Mucosa of stomach (tissue), 1 donor: ENCODE results near the gene SLC39A12.

Experiments
- H3K27me3 ChIP-seq: one replicate; pipeline ENCODE4 v1.7.0; 2013; ENCODE audit warnings: mild to moderate bottlenecking, low read length; ENCODE audit not compliant: control insufficient read depth, insufficient read depth
- H3K36me3 ChIP-seq: one replicate; pipeline ENCODE4 v1.7.0; 2013; ENCODE audit warnings: low read length; ENCODE audit not compliant: control insufficient read depth, insufficient read depth
- H3K4me1 ChIP-seq: one replicate; pipeline ENCODE4 v1.7.0; 2013; ENCODE audit warnings: mild to moderate bottlenecking, low read length; ENCODE audit not compliant: control insufficient read depth, insufficient read depth
- H3K4me3 ChIP-seq: one replicate; pipeline ENCODE4 v1.7.0; 2013; ENCODE audit warnings: low read length
- H3K9ac ChIP-seq: one replicate; pipeline ENCODE4 v1.7.0; 2013; ENCODE audit warnings: mild to moderate bottlenecking, low read length, moderate library complexity
- H3K9me3 ChIP-seq: one replicate; pipeline ENCODE4 v1.7.0; 2013; ENCODE audit warnings: mild to moderate bottlenecking, low read length, moderate library complexity; ENCODE audit not compliant: control insufficient read depth
- donor health status: Pancreatic carcinoma.

The SLC39A12 gene

GRCh38 chr10:17951868-17952371, at the start of gene SLC39A12:
Gene SLC39A12, plus strand, starts transcription at chr10:17951918. Its CDS starts 1,359 bp downstream, at chr10:17953277.
- H3K9me3 ChIP-seq = no peaks in the 10 kb centered on the region
- no peaks in the 10 kb centered on the region for H3K27me3 ChIP-seq
- no peak within 1 kb of the TSS for H3K4me3 ChIP-seq
- no peaks in the 10 kb centered on the region for H3K4me1 ChIP-seq
- no peaks in the 10 kb centered on the region for H3K36me3 ChIP-seq
- no peak within 1 kb of the TSS for H3K9ac ChIP-seq

GRCh38 chr10:17904564-17904963, 47.2 kb upstream of the SLC39A12 start:
- Histone ChIP-seq H3K4me1 (no peaks in the 10 kb centered on the region), H3K9ac (no peak overlapping the region), H3K36me3 (no peaks in the 10 kb centered on the region), H3K27me3 (no peaks in the 10 kb centered on the region), H3K9me3 (no peaks in the 10 kb centered on the region), H3K4me3 (no peak overlapping the region)

GRCh38 chr10:17905491-17905890, 46.2 kb upstream of the SLC39A12 start:
- H3K4me1 ChIP-seq = no peaks in the 10 kb centered on the region
- no peaks in the 10 kb centered on the region for H3K36me3 ChIP-seq
- no peaks in the 10 kb centered on the region for H3K9me3 ChIP-seq
- no peaks in the 10 kb centered on the region for H3K27me3 ChIP-seq
- H3K4me3 ChIP-seq = no peak overlapping the region
- H3K9ac ChIP-seq = no peak overlapping the region

DNA sequence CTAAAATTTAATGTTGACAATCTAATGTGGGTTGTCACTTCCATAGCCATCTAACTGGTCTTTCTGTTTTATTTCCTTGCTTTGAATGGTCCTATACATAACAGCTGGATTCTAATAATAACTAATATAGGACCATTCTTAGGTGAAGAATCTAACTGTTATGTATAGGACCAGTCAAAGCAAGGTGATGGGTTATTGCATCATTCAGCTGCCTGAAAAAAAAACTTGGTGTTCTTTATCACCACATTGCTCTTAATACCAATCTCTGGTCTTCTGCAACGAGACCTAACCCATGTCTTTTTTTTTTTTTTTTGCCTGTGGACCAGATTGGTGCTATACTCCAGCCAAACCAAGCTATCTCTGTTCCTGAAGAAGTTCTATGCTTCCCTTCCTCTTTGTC, 45.7 kb upstream of the SLC39A12 start:
- Histone ChIP-seq H3K27me3 (no peaks in the 10 kb centered on the region), H3K9me3 (no peaks in the 10 kb centered on the region), H3K36me3 (no peaks in the 10 kb centered on the region)

GRCh38 chr10:17907641-17908040, 44.1 kb upstream of the SLC39A12 start:
- no peak overlapping the region for H3K4me3 ChIP-seq
- H3K27me3 ChIP-seq = no peaks in the 10 kb centered on the region
- H3K4me1 ChIP-seq = no peaks in the 10 kb centered on the region
- H3K9ac ChIP-seq = no peak overlapping the region
- no peaks in the 10 kb centered on the region for H3K9me3 ChIP-seq
- no peaks in the 10 kb centered on the region for H3K36me3 ChIP-seq

More for the DNA sequence above, 45.7 kb upstream of the SLC39A12 start:
- Histone ChIP-seq H3K9ac (no peak overlapping the region), H3K4me3 (no peak overlapping the region), H3K4me1 (no peaks in the 10 kb centered on the region)

DNA sequence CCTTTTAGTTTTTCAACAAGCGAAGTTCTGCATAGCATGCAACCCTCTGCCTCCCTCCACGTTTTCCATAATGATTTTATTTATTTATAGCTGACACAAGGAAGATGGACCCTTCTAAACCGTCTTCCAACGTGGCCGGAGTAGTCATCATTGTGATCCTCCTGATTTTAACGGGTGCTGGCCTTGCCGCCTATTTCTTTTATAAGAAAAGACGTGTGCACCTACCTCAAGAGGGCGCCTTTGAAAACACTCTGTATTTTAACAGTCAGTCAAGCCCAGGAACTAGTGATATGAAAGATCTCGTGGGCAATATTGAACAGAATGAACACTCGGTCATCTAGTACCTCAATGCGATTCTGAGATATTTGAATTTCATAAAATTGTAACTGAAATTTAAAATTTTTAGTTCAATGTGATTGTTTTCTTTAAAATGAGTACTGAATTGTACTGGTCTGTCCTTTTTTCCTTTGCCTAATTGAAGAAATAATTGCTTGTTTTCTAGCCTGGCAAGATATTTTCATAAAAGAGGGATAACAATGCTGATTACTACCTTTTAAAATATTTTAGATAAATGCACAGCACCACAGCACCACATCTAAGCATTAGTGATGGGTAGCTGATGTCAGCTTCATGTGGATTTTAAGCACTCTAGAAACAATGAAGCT, 41.5 kb upstream of the SLC39A12 start:
- no peaks in the 10 kb centered on the region for H3K27me3 ChIP-seq
- no peaks in the 10 kb centered on the region for H3K4me1 ChIP-seq
- H3K4me3 ChIP-seq = no peak overlapping the region
- H3K36me3 ChIP-seq = no peaks in the 10 kb centered on the region
- H3K9ac ChIP-seq = no peak overlapping the region
- no peaks in the 10 kb centered on the region for H3K9me3 ChIP-seq

GRCh38 chr10:17912754-17913153, 39.0 kb upstream of the SLC39A12 start:
- H3K27me3 ChIP-seq = no peaks in the 10 kb centered on the region
- no peaks in the 10 kb centered on the region for H3K36me3 ChIP-seq
- H3K4me3 ChIP-seq = no peak overlapping the region
- H3K4me1 ChIP-seq = no peaks in the 10 kb centered on the region
- no peak overlapping the region for H3K9ac ChIP-seq
- no peaks in the 10 kb centered on the region for H3K9me3 ChIP-seq

- H3K36me3 ChIP-seq = no peaks in the 10 kb centered on the region
- H3K27me3 ChIP-seq = no peaks in the 10 kb centered on the region
- no peak overlapping the region for H3K4me3 ChIP-seq
- H3K9me3 ChIP-seq = no peaks in the 10 kb centered on the region
- H3K4me1 ChIP-seq = no peaks in the 10 kb centered on the region
- H3K9ac ChIP-seq = no peak overlapping the region
Measured at GRCh38 chr10:17913604-17914003, 38.1 kb upstream of the SLC39A12 start.

DNA sequence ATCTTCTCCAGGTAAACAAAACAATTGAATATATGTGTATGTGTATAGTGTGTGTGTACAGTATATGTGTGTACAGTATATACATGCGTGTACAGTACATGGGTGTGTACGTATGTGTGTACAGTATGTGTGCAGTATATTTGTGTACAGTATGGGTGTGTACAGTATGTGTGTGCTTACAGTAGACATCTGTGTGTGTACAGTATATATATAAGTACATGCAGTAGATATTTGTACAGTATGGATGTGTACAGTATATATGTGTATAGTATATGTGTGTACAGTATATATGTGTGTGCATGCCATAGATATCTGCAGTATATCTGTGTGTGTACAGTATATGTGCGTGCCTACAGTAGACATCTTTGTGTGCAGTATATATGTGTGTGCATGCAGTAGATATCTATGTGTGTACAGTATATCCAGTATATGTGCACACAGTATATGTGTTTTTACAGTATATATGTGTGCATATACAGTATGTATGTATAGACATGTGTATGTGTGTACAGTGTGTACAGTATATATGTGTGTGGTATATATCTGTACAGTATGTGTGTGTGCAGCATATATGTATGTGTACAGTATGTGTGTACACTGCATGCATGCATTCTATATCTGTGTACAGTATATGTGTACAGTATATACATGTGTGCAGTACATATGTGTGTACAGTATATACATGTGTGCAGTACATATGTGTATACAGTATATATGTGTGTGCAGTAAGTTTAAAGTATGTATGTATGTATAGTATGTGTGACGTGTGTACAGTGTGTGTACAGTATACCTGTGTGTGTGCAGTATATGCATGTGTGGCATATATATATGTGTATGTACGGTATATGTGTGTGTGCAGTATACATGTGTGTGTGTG, 37.3 kb upstream of the SLC39A12 start:
- Histone ChIP-seq H3K36me3 (no peaks in the 10 kb centered on the region), H3K4me1 (no peaks in the 10 kb centered on the region), H3K4me3 (no peak overlapping the region), H3K9ac (no peak overlapping the region), H3K9me3 (no peaks in the 10 kb centered on the region), H3K27me3 (no peaks in the 10 kb centered on the region)

DNA sequence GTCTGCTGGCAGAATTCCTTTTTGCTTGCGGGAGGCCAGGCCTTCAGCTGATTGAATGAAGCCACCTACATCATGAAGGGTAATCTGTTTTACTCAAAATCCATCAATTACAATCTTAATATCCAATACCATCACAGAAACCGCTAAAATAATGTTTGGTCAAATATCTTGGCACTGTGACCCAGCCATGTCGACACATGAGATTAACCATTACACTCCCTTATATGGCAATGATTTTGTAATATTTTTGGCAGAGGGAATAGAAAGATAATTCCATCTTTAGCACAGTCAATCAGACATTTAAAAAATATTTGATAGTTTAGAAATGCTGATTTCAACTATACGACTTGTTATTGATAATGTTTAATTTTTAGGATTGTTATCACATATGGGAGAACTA, 36.5 kb upstream of the SLC39A12 start:
- Histone ChIP-seq H3K36me3 (no peaks in the 10 kb centered on the region), H3K4me3 (no peak overlapping the region)

DNA sequence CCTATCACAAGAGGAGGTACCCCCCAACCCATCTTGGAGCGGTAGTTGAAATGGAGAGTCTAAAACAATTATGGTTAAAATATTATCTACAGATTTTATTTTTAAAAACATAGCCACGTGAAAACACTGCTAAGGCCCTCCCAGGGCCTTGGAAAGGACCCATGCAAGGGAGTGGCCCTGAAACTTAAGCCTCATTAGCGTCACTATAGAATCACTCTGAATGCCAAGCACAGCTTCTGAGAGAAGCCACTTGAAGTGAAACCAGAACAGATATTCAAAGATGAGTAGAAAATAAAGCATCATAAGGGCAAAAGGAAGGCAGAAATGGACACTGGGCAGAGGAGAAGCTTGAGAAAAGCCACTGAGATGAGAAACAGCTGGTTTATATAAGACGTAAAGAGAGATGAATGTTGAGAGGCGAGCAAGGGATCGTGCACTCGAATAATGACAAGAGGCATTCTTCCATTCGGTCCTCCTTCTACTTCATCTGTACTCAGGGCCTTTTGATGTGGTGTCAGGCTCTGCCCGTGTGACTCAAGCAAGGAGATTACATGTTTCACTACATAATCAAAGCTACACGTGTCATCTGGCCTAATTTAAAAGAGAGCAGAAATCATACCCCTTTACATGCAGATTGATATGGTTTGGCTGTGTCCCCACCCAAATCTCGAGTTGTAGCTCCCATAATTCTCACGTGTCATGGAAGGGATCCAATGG, 33.4 kb upstream of the SLC39A12 start:
- Histone ChIP-seq H3K4me1 (no peaks in the 10 kb centered on the region), H3K9ac (no peak overlapping the region), H3K27me3 (no peaks in the 10 kb centered on the region), H3K4me3 (no peak overlapping the region), H3K36me3 (no peaks in the 10 kb centered on the region), H3K9me3 (no peaks in the 10 kb centered on the region)

More for the DNA sequence above, 36.5 kb upstream of the SLC39A12 start:
- Histone ChIP-seq H3K9ac (no peak overlapping the region), H3K27me3 (no peaks in the 10 kb centered on the region), H3K9me3 (no peaks in the 10 kb centered on the region), H3K4me1 (no peaks in the 10 kb centered on the region)

DNA sequence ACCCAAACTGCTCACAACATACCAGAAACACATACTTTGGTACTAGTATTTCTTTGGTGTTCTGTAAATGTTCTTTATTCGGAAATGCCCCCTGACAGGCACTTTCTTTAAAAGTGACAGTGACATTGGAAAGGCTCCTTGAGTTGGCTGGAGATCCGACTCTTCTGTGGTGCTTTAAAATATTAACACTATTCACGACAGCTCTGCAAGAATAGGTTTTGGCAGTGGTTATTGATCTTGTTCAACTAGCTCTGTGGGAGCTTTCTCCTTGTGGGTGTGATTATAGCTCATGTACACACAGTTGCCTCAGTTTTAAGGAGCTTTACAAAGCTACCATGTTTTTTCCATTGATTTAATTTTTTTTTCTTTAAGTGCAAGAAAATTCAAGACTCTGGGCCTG, 30.3 kb upstream of the SLC39A12 start:
- no peak overlapping the region for H3K9ac ChIP-seq
- no peaks in the 10 kb centered on the region for H3K27me3 ChIP-seq
- no peaks in the 10 kb centered on the region for H3K36me3 ChIP-seq
- H3K9me3 ChIP-seq = no peaks in the 10 kb centered on the region
- no peaks in the 10 kb centered on the region for H3K4me1 ChIP-seq
- H3K4me3 ChIP-seq = no peak overlapping the region
